Lower leg skin (tissue), 3 donors: ENCODE results near the gene CDK16.

Source experiments
- CTCF ChIP-seq, 3 donors: fragments of 450-650 bp; IDR thresholded peaks; one replicate each; pipeline ENCODE4 v1.5.1; 2016; ENCODE audit warnings: antibody characterized with exemption in 3 of 3, mild to moderate bottlenecking in 3 of 3, moderate library complexity in 2 of 3
- POLR2A ChIP-seq, 2 donors: fragments of 450-650 bp; IDR thresholded peaks; one replicate each; pipeline ENCODE4 v1.6.1; 2016 to 2017; ENCODE audit warnings: antibody characterized with exemption in 2 of 2, mild to moderate bottlenecking in 1 of 2, moderate library complexity in 1 of 2

DNA sequence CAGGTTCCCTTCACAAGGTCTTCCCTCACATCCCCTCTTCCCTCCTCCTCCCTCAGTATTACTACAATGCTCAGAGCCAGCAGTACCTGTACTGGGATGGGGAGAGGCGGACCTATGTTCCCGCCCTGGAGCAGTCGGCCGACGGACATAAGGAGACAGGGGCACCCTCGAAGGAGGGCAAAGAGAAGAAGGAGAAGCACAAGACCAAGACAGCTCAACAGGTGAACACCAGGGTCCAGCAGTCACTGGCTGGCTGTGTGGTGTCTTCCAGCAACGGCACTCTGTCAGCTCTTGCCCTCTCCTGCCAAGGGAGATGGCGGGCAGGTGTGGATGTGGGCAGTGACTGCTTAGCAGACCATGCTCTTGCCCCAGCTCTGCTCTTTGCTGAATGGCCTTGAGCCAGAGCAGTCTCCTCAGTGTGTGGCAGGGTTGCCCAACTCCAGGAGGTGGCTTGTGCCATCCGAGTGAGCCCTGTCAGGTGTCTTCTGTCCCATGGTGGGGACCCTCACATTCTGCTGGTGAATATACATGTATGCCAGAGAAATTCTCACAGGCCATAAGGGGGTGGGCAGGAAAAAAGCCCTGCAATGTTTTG, 36.3 kb upstream of the CDK16 start:
- TF ChIP-seq CTCF (IDR thresholded peaks at IDR 0.05) (no peak), POLR2A (IDR thresholded peaks at IDR 0.05) (no peak)
